GM21825 (cell line): Measurements from ENCODE around the gene RPL28.

ENCODE experiments used
- ATAC-seq: cut with Tn5 transposase; IDR thresholded peaks from one replicate; pipeline ENCODE4 v1.9.1; 2021; ENCODE audit warnings: mild to moderate bottlenecking, moderate library complexity; ENCODE audit not compliant: unreplicated experiment

RPL28 gene

GRCh38 chr19:55385724-55386492 lies at the start of gene RPL28:
RPL28 (plus strand) TSS chr19:55385932; CDS start chr19:55386358, 426 bp downstream.
- peak; percentile 58 for ATAC-seq

- no peak for ATAC-seq
Measured at GRCh38 chr19:55336101-55336500, 49.6 kb upstream of the RPL28 start.

GRCh38 chr19:55339105-55339888 lies 46.4 kb upstream of the RPL28 start, which contains the start of gene KMT5C:
KMT5C (plus strand) TSS chr19:55339876; CDS start chr19:55341937, 2,061 bp downstream.
- ATAC-seq, result peak; percentile 72

GRCh38 chr19:55339889-55340783 lies 45.6 kb upstream of the RPL28 start:
- no peak for ATAC-seq

GRCh38 chr19:55340784-55341147 lies 45.0 kb upstream of the RPL28 start:
- no peak for ATAC-seq

- no peak for ATAC-seq
Measured at GRCh38 chr19:55341171-55341588, 44.6 kb upstream of the RPL28 start.

- ATAC-seq, result no peak
Measured at GRCh38 chr19:55341595-55342531, 43.9 kb upstream of the RPL28 start.

- no peak for ATAC-seq
Measured at GRCh38 chr19:55344444-55344843, 41.3 kb upstream of the RPL28 start.

GRCh38 chr19:55345101-55345817 lies 40.5 kb upstream of the RPL28 start:
- ATAC-seq, result no peak

GRCh38 chr19:55345818-55346724 lies 39.7 kb upstream of the RPL28 start:
- ATAC-seq, result no peak

- no peak for ATAC-seq
Measured at GRCh38 chr19:55346725-55347441, 38.8 kb upstream of the RPL28 start.

- no peak for ATAC-seq
Measured at GRCh38 chr19:55347442-55348009, 38.2 kb upstream of the RPL28 start.

GRCh38 chr19:55348317-55349034 lies 37.3 kb upstream of the RPL28 start:
- ATAC-seq, result no peak

- no peak for ATAC-seq
Measured at GRCh38 chr19:55350620-55351315, 35.0 kb upstream of the RPL28 start.

GRCh38 chr19:55352040-55352439 lies 33.7 kb upstream of the RPL28 start:
- no peak for ATAC-seq

GRCh38 chr19:55352549-55353145 lies 33.1 kb upstream of the RPL28 start:
- ATAC-seq, result no peak
